GM19099 (cell line): Measurements from ENCODE around the gene ANGEL1.

ENCODE experiments used
- POLR2A ChIP-seq: IDR thresholded peaks from 3 replicates; pipeline ENCODE4 v1.6.1; 2011; ENCODE audit warnings: low read depth; ENCODE audit not compliant: insufficient read length; ENCODE audit errors: extremely low read depth

Gene ANGEL1

DNA sequence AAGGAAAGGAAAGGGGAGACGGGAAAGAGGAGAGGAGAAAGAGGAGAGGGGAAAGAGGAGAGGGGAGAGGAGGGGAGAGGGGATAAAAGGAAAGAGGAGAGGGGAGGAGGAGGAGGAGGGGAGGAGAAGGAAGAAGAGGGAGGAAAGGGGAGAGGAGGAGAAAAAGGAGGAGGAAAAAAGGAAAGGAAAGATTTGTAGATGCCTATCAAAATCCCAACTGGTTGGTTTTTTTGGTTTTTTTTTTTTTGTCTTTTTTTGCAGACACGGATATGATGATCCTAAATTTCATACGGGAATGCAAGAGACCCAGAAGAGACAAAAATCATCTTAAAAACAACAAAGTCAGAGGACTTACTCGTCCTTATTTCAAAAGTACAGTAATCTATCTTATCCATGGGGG, 19.4 kb downstream of the ANGEL1 start:
- TF ChIP-seq POLR2A: no peak

DNA sequence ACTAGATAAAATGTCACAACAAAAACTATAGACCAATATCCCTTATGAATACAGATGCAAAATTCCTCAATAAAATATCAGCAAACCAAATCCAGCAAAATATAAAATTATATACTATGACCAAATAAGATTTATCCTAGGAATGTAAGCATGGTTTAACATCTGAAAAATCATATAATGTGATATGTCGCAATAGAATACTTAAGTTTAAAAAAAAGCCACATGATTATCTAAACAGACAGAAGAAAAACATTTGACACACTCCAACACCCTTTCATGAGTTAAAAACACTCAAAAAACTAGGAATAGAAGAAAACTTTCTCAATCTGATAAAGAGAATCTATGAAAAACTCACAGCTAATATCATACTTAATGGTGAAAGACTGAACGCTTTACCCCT, 20.3 kb downstream of the ANGEL1 start:
- no peak for TF ChIP-seq POLR2A

DNA sequence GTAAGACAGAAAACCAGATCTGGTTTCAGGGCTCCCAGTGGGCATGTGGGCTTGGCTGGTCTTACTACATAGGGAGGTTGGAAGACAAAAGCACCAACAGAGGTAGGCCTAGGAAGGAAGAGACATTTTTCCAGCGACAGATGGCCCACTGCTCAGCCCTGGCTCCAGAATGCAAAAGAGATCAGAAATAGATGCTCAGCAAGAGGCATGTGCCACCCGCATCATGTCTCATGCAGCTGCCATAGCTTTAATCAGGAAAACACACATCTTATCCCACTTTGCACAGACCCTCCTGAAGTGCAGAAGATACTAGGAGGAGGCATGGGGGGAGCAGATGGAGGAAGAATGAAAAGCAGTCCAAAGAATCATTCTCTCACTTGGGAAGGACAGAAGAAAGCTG, 26.1 kb downstream of the ANGEL1 start:
- no peak for TF ChIP-seq POLR2A

DNA sequence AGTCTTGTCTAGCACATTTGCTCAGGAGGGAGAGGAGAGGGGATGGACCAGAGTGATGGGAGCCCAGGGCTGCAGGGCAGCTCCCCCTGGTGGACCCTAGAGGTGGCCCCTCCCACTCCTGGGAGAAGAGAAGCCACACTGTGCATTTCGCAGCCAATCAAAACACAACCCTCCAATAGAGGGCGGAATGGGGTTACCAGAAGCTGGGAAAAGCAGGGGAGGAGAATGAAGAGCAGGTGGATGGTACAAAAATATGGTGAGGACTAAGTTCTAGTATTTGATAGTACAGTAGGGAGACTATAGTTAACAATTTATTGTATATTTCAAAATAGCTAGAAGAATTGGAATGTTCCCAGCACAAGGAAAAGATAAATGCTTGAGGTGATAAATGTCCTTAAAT, 27.8 kb downstream of the ANGEL1 start:
- TF ChIP-seq POLR2A: no peak

DNA sequence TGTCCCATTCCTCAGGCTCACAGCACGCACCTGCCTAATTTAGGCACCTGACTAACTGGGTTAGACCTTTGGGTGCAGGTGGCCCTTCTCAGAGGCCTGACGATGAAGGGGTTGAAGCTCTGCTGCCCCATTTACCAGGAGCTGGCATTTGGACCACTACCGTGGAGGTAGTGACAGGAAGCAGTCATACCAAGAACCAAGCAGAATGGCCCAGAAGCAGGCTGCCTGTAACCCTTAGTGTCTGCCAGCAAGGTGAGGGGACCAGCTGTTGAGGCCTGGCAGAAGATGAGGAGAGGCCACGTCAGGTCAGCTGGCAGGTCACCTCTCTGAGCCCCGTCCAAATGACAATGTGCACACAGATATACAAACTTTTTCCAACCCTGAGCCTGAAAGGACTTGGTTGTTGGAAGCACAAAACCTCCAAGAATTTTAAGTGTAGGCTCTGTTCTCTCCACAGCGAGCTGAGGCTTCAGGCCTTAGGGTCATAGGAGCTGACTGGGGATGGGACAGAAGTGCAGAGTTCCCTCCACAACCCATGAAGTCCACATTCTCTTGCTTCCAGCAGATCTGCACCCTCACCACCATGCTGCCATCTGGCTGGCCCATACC, 28.3 kb downstream of the ANGEL1 start:
- TF ChIP-seq POLR2A: no peak

DNA sequence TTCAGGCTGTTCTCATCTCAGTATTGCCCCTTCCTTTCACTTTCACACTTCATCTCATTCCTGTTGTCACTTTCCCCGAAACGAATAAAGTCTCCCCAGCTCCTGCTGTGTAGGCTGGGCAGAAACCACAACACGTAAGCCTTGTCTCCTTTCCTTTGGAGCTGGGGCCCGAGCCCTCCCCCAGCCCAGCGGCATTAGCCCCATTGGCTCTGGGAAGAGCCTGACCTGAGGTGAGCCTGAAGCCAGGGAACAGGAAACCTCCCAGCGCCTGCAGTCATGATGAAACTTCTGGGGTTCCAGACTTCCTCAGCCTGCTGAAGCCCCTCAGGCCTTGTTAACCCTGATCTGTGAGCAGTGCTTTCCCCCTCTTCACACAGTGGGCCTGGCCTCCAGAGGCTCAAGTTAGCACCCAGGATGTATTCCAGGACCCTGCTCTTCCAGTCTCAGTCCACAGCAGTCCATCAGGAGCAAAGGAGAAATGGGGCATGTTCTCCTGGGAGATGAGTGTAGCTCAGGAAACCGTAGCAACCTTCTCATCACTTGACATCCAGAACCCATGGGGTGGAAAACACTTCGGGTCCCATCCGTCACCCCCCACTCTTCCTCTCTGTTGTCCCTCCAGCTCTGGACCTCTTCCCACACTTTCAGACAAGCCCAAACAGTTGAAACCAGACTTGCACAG, 29.7 kb downstream of the ANGEL1 start:
- TF ChIP-seq POLR2A: no peak

DNA sequence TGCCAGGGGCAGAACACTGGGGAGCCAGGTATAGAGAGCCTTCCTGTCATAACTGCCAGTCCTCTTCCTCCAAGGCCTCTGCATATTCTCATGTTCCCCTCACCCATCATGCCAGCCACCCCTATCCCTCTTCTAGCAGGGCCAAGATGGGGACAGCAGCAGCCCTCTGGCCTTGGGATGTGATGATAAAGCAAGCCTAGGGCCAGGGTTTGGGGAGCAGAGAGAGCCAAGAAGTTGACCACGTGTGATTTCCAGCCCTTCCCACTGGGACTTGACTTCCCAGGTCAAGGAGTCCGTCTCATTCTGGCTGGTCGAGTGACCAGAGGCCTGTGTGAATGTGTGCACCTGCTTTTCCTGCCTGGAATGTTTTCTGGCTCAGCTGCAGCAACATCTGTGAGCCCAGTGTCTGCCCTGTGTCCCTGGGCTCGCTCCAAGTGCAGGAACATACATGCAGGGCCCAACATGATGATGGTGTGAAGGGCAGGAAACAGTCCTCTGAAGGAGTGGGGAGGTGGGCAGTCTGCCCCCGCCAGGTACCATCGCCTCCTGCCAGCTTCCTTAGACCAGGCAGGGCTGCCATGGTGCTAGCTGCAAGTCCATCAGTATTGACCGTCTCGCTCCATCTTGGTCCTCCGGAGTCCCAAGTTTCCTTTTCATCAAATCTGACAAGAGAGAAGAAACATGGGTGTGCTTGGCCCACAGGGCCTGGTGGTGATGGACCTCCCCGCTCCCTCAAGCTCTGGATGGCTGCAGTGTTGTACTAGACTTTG, 30.4 kb downstream of the ANGEL1 start:
- no peak for TF ChIP-seq POLR2A

DNA sequence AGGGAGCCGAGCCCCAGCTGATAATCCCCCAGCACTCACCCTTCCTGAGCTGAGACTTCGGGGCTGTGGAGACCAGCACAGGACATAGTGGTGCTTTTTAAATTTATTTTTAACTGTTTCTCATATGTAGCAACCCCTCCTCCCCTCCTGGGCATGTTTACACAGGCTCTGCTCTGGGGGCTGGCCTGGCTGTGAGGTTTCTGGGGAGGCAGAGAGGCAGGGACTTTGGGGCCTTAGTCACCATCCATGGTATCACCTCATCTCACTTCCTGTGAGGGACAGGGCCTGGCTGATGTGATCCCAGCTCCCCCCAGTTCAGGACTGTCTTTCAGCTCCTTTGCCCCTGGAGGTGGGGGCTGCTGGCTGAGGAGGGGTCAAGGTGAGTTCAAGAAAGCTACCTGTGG, 31.0 kb downstream of the ANGEL1 start:
- no peak for TF ChIP-seq POLR2A

DNA sequence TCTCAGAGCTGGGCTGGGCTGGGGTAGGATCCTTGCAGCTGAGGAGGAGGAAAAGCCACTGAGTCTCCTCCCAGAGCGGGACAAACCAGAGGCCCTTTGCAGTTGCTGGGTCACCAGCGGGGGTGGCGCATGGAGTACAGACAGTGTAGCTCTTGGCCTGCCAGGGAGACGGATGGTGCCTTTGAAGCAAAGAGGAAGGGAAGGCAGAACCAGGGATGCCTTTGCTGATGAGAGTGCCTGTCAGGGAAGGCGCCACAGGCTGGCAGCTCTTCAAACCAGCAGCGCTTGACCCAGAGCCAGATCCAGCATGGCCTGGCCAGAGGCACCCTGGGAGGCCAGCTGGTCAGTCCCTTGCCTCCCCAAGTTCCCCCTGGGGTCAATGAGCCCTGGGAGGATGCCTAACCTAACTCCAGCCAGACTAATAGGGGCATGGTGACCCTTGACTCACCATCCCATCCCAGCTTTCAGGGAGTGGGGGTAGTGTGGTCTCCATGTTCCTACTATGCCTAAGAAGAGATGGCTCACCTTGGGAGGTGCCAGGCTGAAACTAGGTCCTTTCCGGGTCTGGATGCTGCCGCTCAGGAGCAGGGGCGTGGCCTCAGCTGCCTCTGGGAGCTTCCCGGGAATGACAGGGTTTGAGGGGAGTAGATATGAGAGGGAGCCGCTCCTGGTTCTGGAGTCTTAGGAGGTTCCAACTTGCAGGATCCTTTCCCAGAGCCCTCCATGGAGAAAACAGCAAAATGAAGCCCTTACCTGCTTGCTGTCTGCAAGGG, 31.6 kb downstream of the ANGEL1 start:
- TF ChIP-seq POLR2A: no peak

DNA sequence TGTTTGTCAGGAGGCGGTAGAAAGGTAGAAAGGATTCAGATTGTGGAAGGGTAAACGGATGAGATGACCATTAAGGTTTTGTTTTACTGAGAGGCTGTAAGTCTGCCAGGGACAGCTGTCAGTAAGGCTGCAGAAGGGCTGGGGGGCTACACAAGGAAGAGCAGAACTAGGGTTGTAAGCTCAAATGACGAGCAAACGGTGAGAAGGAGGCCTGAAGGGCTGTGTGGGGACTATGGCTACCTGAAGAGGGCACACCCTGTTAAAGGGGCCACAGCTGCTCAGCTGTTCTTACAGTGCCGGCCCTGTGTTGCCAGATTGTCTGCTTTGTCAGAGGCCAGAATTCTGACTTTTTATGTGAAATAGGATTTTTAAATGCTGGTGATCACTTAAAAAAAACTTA, 32.3 kb downstream of the ANGEL1 start:
- no peak for TF ChIP-seq POLR2A

DNA sequence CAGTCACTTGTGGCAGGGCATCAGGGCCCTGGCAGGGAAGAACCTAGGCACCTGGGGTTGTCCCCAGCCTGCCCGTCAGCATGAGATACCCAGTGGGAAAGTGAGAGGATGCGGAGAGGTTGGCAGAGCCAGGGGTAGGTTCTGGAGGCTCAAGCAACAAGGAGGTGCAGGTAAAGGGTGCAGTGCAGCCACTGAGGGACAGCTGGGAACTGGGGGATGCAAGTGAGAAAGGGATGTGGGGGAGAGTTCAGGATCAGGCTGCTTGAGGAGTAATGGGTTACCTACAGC, 32.7 kb downstream of the ANGEL1 start:
- no peak for TF ChIP-seq POLR2A

DNA sequence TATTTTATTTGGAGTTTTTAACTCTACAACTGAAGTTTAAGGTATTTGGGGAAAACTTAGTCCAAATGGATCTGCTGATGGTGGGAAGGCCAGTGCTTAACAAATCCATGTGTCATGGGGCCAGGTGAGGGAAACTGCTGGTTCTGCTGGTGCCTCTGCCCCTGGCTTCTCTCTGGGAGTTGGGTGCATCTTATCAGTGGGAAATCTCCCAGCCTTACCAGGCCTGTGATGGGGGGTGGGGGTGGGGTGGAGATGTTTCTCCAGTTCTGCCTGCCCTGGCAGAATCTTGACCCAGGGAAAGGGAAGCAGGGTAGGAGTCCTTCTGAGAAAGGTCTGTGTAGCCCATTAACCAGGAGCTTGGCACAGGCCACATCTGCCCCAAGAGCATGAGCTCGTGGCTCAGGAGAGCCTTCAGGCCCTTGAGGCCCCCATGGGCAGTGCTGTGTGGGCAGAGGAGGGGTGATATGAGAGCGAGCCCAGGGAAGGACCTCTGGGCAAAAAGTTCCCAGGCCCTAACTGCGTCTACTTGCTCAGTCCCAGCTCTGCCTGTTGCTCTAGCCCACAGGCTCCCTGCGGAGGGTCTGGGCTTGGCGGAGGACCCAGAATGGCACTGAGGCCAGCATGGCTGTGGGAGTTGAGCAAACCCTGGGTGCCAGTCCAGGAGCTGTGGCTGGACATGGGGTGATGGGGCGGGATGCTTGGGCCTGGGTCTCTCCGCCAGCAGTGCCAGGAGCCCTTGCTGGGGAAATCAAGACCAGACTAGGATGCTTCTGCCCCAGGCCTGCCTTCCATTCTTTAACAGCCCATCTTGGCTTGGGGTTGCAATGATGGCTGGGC, 33.2 kb downstream of the ANGEL1 start:
- TF ChIP-seq POLR2A: no peak

DNA sequence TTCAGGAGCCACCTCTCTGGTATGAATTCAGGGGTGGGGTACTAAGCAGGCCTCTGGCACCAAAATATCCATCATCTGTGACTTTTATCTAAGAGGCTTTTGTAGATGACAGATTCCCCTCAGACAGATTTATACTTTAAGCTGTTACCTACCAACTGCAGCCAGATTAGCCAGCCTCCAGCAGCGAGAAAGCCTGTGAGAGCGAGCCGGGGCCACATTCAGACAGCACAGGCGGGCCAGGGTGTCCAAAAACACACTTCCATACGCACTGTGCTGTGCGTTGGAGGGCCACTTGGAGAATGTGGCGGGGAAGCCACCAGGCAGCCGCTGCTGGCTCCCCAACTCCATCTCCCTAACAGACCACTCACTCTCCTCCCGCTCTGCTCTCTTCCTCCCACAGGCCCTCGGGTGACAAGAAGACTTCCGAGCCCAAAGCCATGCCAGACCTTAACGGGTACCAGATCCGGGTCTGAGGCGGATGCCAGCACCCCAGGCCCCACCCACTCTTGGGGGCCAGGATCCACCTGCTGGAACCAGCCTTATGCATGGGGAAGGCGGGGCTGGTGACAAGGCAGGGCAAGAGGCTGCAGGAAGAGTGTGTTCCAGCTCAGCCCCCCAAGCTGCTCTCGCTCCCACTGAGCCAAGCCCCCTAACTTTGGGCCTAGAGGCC, 34.0 kb downstream of the ANGEL1 start:
- no peak for TF ChIP-seq POLR2A

DNA sequence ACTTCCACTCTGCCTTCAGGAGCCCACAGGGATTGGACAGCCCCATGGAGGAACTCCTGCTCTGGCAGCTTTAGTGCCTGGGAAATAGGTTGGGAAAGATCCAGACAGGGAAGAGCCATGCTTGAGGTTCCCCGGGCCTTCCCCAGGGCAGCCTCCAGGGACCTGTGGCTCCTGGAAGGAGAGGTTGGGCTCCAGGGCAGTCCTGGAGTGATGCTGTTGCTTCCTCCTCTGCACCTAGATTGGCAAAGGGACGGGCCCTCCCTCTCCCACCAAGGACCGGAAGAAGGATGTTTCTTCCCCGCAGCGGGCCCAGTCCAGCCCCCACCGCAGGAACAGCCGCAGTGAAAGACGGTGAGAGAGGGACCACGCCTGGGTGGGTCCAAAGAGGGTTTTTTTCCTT, 35.0 kb downstream of the ANGEL1 start:
- no peak for TF ChIP-seq POLR2A

DNA sequence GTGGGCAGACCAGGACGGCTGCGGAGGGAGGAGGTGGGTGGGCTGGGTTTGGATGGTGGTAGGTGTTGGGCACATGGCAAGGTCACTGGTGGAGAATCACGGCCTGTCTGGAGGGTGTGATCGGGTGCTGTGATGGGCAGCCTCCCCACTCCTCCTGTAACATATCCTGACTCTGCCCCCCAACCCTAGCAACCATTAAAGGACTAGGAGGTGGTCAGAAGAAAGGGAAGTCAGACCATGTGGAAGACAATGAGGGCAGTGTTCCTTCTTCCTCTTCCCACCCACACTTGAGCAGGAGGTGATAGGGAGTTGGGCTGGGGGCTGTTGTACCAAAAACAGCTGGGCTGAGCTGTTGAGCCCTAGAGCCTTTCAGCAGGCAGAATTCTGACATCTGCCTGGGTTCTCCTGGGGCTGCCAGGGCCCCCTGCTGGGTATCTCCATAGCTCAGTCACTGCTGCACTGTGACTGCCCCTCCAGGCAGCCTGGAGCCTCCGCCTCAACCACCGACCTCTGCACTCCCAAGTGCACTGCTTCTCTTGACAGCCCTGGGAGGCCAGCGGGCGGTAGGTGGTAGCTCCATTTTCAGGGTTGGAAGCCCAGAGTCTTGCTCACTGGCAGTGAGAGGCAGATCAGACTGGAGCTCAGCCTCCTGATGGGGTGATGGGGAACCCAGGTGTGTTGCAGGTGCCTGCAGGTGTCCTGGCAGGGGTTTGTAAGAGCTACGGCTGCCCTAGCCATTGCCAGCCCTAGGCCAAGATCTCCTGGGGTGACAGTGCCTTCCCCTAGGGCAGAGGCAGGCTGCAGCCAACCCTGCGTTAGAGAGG, 36.0 kb downstream of the ANGEL1 start:
- no peak for TF ChIP-seq POLR2A
